ENCODE measurements around the gene MS4A13.

Gene MS4A13

GRCh38 chr11:60589611-60590010 lies 74.4 kb downstream of the MS4A13 start:
- Mint-ChIP-seq H3K36me3 (ENCODE audit: low read depth) (no peaks in the 10 kb centered on the region), H3K27ac (no peak overlapping the region), H3K4me3 (no peak overlapping the region), H3K4me1 (no peaks in the 10 kb centered on the region), H3K9me3 (peaks cover 23% of the 10 kb centered on the region), H3K27me3 (no peaks in the 10 kb centered on the region)
- ATAC-seq (no peak), DNase-seq (no peak)

Data from activated naive CD8-positive, alpha-beta T cell treated with anti-CD3 and anti-CD28 coated beads, Interleukin-2, amount 50 U/mL, for 24 hours (primary cell).